Body of pancreas (tissue), 4 donors: Measurements from ENCODE around the gene SEMA5B. TPM values are rescaled to one million over a fixed set of nuclear protein-coding genes. Genes with fewer than 3 reads are reported as not detected.

Experiments
- ATAC-seq: fragments of 150-250 bp; one replicate; pipeline ENCODE4 v1.9.1; 2016
- DNase-seq, 4 donors: peaks; one replicate each; pipeline ENCODE4 v3.0.0-alpha.2; 2019
- H3K27ac ChIP-seq, 4 donors: fragments of 200-600 bp; sonication (generic); 1 replicate in 3 of 4; 2 replicates in 1 of 4; pipeline versions ENCODE4 v1.5.1 to v1.6.1; 2016 to 2019; ENCODE audit warnings: mild to moderate bottlenecking in 1 of 4, mixed read lengths in 1 of 4, moderate library complexity in 1 of 4
- H3K27me3 ChIP-seq, 2 donors: fragments of 200-600 bp; sonication (generic); one replicate each; pipeline ENCODE4 v1.6.0; 2016; ENCODE audit warnings: mild to moderate bottlenecking in 1 of 2
- H3K36me3 ChIP-seq, 2 donors: fragments of 200-600 bp; sonication (generic); replicated peaks in 1 of 2; 2 replicates each; pipeline ENCODE4 v1.5.1; 2016; ENCODE audit warnings: low read depth in 2 of 2; ENCODE audit not compliant: insufficient read depth in 1 of 2
- H3K4me1 ChIP-seq: fragments of 200-600 bp; sonication (generic); one replicate; pipeline ENCODE4 v1.6.0; 2016
- H3K4me3 ChIP-seq, 2 donors: fragments of 200-600 bp; sonication (generic); 1 replicate in 1 of 2; 2 replicates in 1 of 2; pipeline ENCODE4 v1.5.1; 2016 to 2019
- H3K9me3 ChIP-seq, 3 donors: fragments of 200-600 bp; sonication (generic); 1 replicate in 2 of 3; 2 replicates in 1 of 3; pipeline ENCODE4 v1.5.1; 2016
- POLR2A ChIP-seq, 3 donors: fragments of 450-650 bp; IDR thresholded peaks; one replicate each; pipeline ENCODE4 v1.6.1; 2016; ENCODE audit warnings: antibody characterized with exemption in 3 of 3, mild to moderate bottlenecking in 2 of 3
- WGBS, 2 donors: methylation state at CpG; one replicate each; pipeline ENCODE4 v1.1.5; 2017; 5-methylcytosine and 5-hydroxymethylcytosine counted together
- intact Hi-C: fragments of 100-400 bp; cut with DNase I; formaldehyde crosslinking; loops from one replicate; pipeline ENCODE4 v1.15.1; 2023
- total RNA-seq, 2 donors: library from RNA; depleted of rRNA; stranded (reverse); fragments of >200 nt; gene quantifications; one replicate each; pipeline ENCODE4 v1.1.0, GENCODE V29; 2016
- TF ChIP-seq, protein P1 (sequence below), 7 experiments: fragments of 450-650 bp in 4 of 7; fragments of 200-600 bp in 3 of 7; sonication (generic) in 3 of 7; IDR thresholded peaks; one replicate each; pipeline ENCODE4 v1.5.1; 2016 to 2019; ENCODE audit warnings: antibody characterized with exemption in 7 of 7

Gene SEMA5B
- total RNA-seq, 2 donors from 2014 or later: 1.0 to 15.2 TPM

GRCh38 chr3:123020709-123021108 is 6.9 kb downstream of the SEMA5B start:
- WGBS, 2 donors: 90 to 94% methylated on average over 3 of the region's 3 CpGs
- H3K27me3 ChIP-seq: no peaks in the 10 kb centered on the region
- H3K4me1 ChIP-seq: no peaks in the 10 kb centered on the region
- no peak overlapping the region for H3K4me3 ChIP-seq
- H3K9me3 ChIP-seq: no peaks in the 10 kb centered on the region
- intact Hi-C loops: no loop called here
- no peaks in the 10 kb centered on the region for H3K36me3 ChIP-seq
- ATAC-seq (no peak), DNase-seq (no peak)
- TF ChIP-seq POLR2A (IDR thresholded peaks at IDR 0.05): no peak
- TF ChIP-seq, protein P1, sequence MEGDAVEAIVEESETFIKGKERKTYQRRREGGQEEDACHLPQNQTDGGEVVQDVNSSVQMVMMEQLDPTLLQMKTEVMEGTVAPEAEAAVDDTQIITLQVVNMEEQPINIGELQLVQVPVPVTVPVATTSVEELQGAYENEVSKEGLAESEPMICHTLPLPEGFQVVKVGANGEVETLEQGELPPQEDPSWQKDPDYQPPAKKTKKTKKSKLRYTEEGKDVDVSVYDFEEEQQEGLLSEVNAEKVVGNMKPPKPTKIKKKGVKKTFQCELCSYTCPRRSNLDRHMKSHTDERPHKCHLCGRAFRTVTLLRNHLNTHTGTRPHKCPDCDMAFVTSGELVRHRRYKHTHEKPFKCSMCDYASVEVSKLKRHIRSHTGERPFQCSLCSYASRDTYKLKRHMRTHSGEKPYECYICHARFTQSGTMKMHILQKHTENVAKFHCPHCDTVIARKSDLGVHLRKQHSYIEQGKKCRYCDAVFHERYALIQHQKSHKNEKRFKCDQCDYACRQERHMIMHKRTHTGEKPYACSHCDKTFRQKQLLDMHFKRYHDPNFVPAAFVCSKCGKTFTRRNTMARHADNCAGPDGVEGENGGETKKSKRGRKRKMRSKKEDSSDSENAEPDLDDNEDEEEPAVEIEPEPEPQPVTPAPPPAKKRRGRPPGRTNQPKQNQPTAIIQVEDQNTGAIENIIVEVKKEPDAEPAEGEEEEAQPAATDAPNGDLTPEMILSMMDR (IDR thresholded peaks at IDR 0.05): no peak
- H3K27ac ChIP-seq: no peak overlapping the region

- ATAC-seq (no peak), DNase-seq (no peak)
- Histone ChIP-seq H3K27me3 (no peaks in the 10 kb centered on the region), H3K4me1 (no peaks in the 10 kb centered on the region), H3K9me3 (no peaks in the 10 kb centered on the region), H3K4me3 (no peak overlapping the region), H3K27ac (no peak overlapping the region), H3K36me3 (no peaks in the 10 kb centered on the region)
- no peak for TF ChIP-seq POLR2A (IDR thresholded peaks at IDR 0.05)
- TF ChIP-seq, protein P1 (IDR thresholded peaks at IDR 0.05): no peak
- intact Hi-C loops: no loop called here
- WGBS, 2 donors: 84 to 86% methylated on average over 5 of the region's 5 CpGs
Measured at GRCh38 chr3:123019591-123019990, 8.0 kb downstream of the SEMA5B start.

- ATAC-seq (no peak), DNase-seq (no peak)
- WGBS, 2 donors: 71 to 74% methylated on average over 3 of the region's 3 CpGs
- Histone ChIP-seq H3K9me3 (no peaks in the 10 kb centered on the region), H3K4me1 (no peaks in the 10 kb centered on the region), H3K36me3 (no peaks in the 10 kb centered on the region), H3K27ac (no peak overlapping the region), H3K4me3 (no peak overlapping the region), H3K27me3 (no peaks in the 10 kb centered on the region)
- TF ChIP-seq, protein P1 (IDR thresholded peaks at IDR 0.05): no peak
- no peak for TF ChIP-seq POLR2A (IDR thresholded peaks at IDR 0.05)
- intact Hi-C loops: no loop called here
Measured at GRCh38 chr3:123019161-123019560, 8.4 kb downstream of the SEMA5B start.

- H3K4me1 ChIP-seq: no peaks in the 10 kb centered on the region
- no peaks in the 10 kb centered on the region for H3K9me3 ChIP-seq
- intact Hi-C loops: no loop called here
- H3K4me3 ChIP-seq: no peak overlapping the region
- H3K27ac ChIP-seq: no peak overlapping the region
- WGBS, 2 donors: 46 to 50% methylated on average over 1 of the region's 1 CpG
- no peak for DNase-seq
- ATAC-seq: no peak
- no peaks in the 10 kb centered on the region for H3K27me3 ChIP-seq
- TF ChIP-seq POLR2A (IDR thresholded peaks at IDR 0.05): no peak
- TF ChIP-seq, protein P1 (IDR thresholded peaks at IDR 0.05): no peak
- H3K36me3 ChIP-seq: no peaks in the 10 kb centered on the region
Measured at GRCh38 chr3:123018683-123019082, 8.9 kb downstream of the SEMA5B start.

GRCh38 chr3:123015596-123015995 is 12.0 kb downstream of the SEMA5B start:
- Histone ChIP-seq H3K4me3 (no peak overlapping the region), H3K27me3 (no peaks in the 10 kb centered on the region), H3K36me3 (no peaks in the 10 kb centered on the region), H3K9me3 (no peaks in the 10 kb centered on the region), H3K27ac (no peak overlapping the region), H3K4me1 (no peaks in the 10 kb centered on the region)
- intact Hi-C loops: no loop called here
- 82 to 86% methylated on average over 4 of the region's 4 CpGs for WGBS, 2 donors
- no peak for ATAC-seq
- no peak for DNase-seq
- TF ChIP-seq, protein P1 (IDR thresholded peaks at IDR 0.05): no peak
- TF ChIP-seq POLR2A (IDR thresholded peaks at IDR 0.05): no peak
